Astrocyte of the cerebellum (primary cell): Measurements from ENCODE around the gene CSNK2A1.
A peak's percentile ranks its signal among the peaks of the same experiment; 100 is the strongest.

Source experiments
- DNase-seq: peaks from one replicate; pipeline ENCODE4 v3.0.0-alpha.2; 2011; ENCODE audit warnings: low read depth
- H3K4me3 ChIP-seq: 2 replicates; pipeline ENCODE4 v1.5.1; 2011; ENCODE audit warnings: mild to moderate bottlenecking, low read depth, low read length, moderate library complexity
- in situ Hi-C: cut with HindIII; loops from 2 replicates; pipeline ENCODE4 v1.10.0; 2017; ENCODE audit warnings: low sequenced_read_pairs
- TF ChIP-seq, protein P1 (sequence below): IDR thresholded peaks from 2 replicates; pipeline ENCODE4 v1.5.1; 2012; ENCODE audit warnings: low read length, low read depth, moderate library complexity, mild to moderate bottlenecking; ENCODE audit errors: missing control alignments

CSNK2A1 gene

GRCh38 chr20:543369-544152, at the start of gene CSNK2A1:
Gene CSNK2A1, minus strand, starts transcription at chr20:543790. Its CDS starts 35,239 bp downstream, at chr20:508551.
- in situ Hi-C loops, result no loop called here
- peak within 1 kb of the TSS; percentile 98 for H3K4me3 ChIP-seq
- peak; percentile 89 for DNase-seq
- TF ChIP-seq, protein P1, sequence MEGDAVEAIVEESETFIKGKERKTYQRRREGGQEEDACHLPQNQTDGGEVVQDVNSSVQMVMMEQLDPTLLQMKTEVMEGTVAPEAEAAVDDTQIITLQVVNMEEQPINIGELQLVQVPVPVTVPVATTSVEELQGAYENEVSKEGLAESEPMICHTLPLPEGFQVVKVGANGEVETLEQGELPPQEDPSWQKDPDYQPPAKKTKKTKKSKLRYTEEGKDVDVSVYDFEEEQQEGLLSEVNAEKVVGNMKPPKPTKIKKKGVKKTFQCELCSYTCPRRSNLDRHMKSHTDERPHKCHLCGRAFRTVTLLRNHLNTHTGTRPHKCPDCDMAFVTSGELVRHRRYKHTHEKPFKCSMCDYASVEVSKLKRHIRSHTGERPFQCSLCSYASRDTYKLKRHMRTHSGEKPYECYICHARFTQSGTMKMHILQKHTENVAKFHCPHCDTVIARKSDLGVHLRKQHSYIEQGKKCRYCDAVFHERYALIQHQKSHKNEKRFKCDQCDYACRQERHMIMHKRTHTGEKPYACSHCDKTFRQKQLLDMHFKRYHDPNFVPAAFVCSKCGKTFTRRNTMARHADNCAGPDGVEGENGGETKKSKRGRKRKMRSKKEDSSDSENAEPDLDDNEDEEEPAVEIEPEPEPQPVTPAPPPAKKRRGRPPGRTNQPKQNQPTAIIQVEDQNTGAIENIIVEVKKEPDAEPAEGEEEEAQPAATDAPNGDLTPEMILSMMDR, result no peak

DNA sequence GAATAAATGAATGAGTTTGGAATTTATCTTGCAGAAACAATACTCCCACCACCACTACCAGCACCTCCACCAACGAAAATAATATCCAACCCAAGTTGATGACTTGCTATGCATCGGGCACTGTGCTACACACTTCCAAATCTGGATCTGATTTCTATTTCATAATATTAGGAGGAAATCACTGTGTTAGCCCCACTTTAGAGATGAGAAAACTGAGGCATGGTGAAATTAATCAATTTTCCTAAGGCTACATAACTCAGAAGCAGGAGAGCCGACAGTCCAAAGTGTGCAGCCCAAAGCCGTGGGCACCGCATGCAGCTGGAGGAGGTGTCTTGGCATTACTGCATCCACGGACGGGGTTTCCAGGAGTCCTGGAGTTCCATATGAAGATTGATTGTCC, 48.9 kb upstream of the CSNK2A1 start:
- TF ChIP-seq, protein P1, result no peak
- DNase-seq, result no peak
- in situ Hi-C loops, result no loop called here

GRCh38 chr20:591941-592340, 48.4 kb upstream of the CSNK2A1 start:
- TF ChIP-seq, protein P1, result no peak
- no peak overlapping the region for H3K4me3 ChIP-seq
- in situ Hi-C loops, result no loop called here
- DNase-seq, result no peak

More for the DNA sequence above, 48.9 kb upstream of the CSNK2A1 start:
- no peak overlapping the region for H3K4me3 ChIP-seq

- TF ChIP-seq, protein P1, result no peak
- no peak overlapping the region for H3K4me3 ChIP-seq
- no peak for DNase-seq
- in situ Hi-C loops, result no loop called here
Measured at GRCh38 chr20:588932-589672, 45.5 kb upstream of the CSNK2A1 start.

GRCh38 chr20:588476-588875, 44.9 kb upstream of the CSNK2A1 start:
- in situ Hi-C loops, result no loop called here
- no peak for DNase-seq
- no peak overlapping the region for H3K4me3 ChIP-seq
- TF ChIP-seq, protein P1, result no peak

- in situ Hi-C loops, result no loop called here
- H3K4me3 ChIP-seq, result no peak overlapping the region
- TF ChIP-seq, protein P1, result no peak
Measured at GRCh38 chr20:584971-585301, 41.3 kb upstream of the CSNK2A1 start.

More at GRCh38 chr20:584971-585301, 41.3 kb upstream of the CSNK2A1 start:
- no peak for DNase-seq
